Spinal cord (tissue), 10 donors: ENCODE measurements around the gene CYP11A1. TPM values are rescaled to one million over a fixed set of nuclear protein-coding genes. Genes with fewer than 3 reads are reported as not detected.

Experiments
- DNase-seq, 6 donors: peaks; one replicate each; pipeline versions ENCODE4 v3.0.0 to v3.0.0-alpha.2; 2013 to 2015; ENCODE audit warnings: low spot score in 6 of 6, low read depth in 4 of 6
- H3K27ac ChIP-seq: one replicate; pipeline ENCODE4 v1.5.1; 2013; ENCODE audit warnings: low read depth, low read length, control low read depth
- H3K27me3 ChIP-seq: one replicate; pipeline ENCODE4 v1.6.1; 2013; ENCODE audit warnings: low read length; ENCODE audit not compliant: control insufficient read depth, insufficient read depth
- H3K36me3 ChIP-seq: one replicate; pipeline ENCODE4 v1.6.1; 2013; ENCODE audit warnings: low read length; ENCODE audit not compliant: control insufficient read depth, insufficient read depth
- H3K4me1 ChIP-seq: one replicate; pipeline ENCODE4 v1.6.1; 2013; ENCODE audit warnings: low read length; ENCODE audit not compliant: control insufficient read depth, insufficient read depth
- H3K4me3 ChIP-seq: one replicate; pipeline ENCODE4 v1.5.1; 2013; ENCODE audit warnings: low read depth, low read length, control low read depth
- H3K9me3 ChIP-seq: one replicate; pipeline ENCODE4 v1.6.1; 2013; ENCODE audit warnings: low read length; ENCODE audit not compliant: control insufficient read depth, insufficient read depth
- WGBS: methylation state at CpG from one replicate; pipeline ENCODE4 v1.1.5; 2013; ENCODE audit warnings: missing lambda C conversion rate; ENCODE audit not compliant: insufficient coverage; 5-methylcytosine and 5-hydroxymethylcytosine counted together
- polyA plus RNA-seq, 2 donors: library from polyadenylated mRNA; unstranded; fragments of 120-200 nt; gene quantifications; one replicate each; pipeline ENCODE4 v1.2.1, GENCODE V29; 2013; ENCODE audit not compliant: insufficient read length in 2 of 2
- small RNA-seq: library from RNA; depleted of rRNA; stranded (forward); fragments of <200 nt; gene quantifications from one replicate; pipeline ENCODE3, GENCODE V24; 2014; ENCODE audit warnings: low replicate concordance
- total RNA-seq, 2 donors: library from RNA; depleted of rRNA in 1 of 2; stranded (reverse); fragments of 120-200 nt in 1 of 2; fragments of >200 nt in 1 of 2; gene quantifications; one replicate each; pipeline versions ENCODE4 v1.2.3 to v1.2.4, GENCODE V29; 2013 to 2014
- donor health status: healthy.

Gene CYP11A1
- total and polyA plus RNA-seq, 4 donors = 0.89 to 2.1 (median 1.8) TPM

DNA sequence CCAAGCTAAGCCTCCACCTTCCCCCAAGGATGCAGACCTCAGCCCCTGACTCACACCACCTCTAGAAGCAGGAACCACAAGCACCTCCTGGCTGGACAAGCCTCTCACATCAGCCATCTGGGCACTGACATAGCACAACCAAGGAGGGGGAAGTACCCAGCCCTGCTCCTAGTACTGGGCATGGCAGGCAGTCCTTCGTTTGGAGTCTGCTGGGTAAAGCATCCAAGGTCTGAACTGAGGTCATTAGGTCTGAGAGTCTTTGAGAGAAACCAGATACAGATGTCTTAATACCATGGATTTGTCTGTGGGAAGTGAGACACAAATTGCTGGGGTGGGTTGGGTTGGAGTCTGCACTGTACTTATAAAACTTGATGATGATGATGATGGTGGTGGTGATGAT is 69.6 kb downstream of the CYP11A1 start:
- Histone ChIP-seq H3K4me3 (no peak overlapping the region), H3K9me3 (no peaks in the 10 kb centered on the region), H3K4me1 (peaks cover 13% of the 10 kb centered on the region), H3K27ac (no peak overlapping the region), H3K27me3 (peaks cover 8% of the 10 kb centered on the region), H3K36me3 (no peaks in the 10 kb centered on the region)
- DNase-seq = no peak
- no CpG with 5 or more reads among the region's 1 CpG for WGBS

DNA sequence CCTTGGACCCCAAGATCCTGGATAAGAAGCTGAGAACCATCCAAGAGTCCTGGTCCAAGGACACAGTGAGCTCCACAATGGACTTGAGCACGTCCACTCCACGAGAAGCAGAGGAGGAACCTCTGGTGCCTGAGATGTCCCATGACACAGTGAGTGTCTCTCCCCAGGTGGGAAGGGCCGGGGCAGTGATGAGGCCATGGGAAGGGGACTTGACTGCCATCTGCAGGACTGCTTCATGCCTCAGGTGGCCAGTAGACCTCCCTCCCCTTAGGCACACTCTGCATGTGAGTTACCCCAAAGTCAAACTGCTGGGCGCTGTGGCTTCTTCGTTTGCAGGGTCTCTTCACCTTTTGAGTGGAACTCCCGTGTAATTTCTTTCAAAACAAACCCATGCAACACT is 71.6 kb downstream of the CYP11A1 start:
- H3K27me3 ChIP-seq = peaks cover 5% of the 10 kb centered on the region
- no peak for DNase-seq
- no peak overlapping the region for H3K4me3 ChIP-seq
- H3K27ac ChIP-seq = no peak overlapping the region
- H3K4me1 ChIP-seq = peaks cover 29% of the 10 kb centered on the region
- H3K36me3 ChIP-seq = no peaks in the 10 kb centered on the region
- no peaks in the 10 kb centered on the region for H3K9me3 ChIP-seq
- WGBS = 63% methylated on average over 4 of the region's 6 CpGs

DNA sequence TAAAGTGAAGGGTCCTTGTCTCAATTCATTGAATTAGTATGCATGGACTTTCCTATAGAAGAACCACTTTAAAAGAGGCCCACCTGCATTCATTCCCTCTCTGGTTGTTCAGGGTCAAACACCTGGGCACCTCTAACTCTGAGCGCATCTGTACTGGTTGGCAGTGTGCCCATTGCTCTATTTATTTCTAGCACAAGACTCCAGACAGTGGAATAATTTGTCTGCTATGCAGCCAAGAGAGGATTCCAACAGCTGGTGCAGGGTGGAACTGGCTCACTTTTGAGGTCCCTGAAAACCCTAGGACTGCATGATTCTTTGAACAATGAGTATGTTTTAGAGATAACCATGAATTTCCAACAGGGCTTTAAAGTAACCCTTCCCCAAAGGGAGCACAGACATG is 73.4 kb downstream of the CYP11A1 start:
- DNase-seq = peak in 1 of 6 donors; percentile 57
- H3K27me3 ChIP-seq = peaks cover under 1% of the 10 kb centered on the region
- H3K4me1 ChIP-seq = peaks cover 19% of the 10 kb centered on the region
- no peaks in the 10 kb centered on the region for H3K9me3 ChIP-seq
- WGBS = 43% methylated on average over 1 of the region's 1 CpG
- no peaks in the 10 kb centered on the region for H3K36me3 ChIP-seq
- H3K4me3 ChIP-seq = no peak overlapping the region
- no peak overlapping the region for H3K27ac ChIP-seq

DNA sequence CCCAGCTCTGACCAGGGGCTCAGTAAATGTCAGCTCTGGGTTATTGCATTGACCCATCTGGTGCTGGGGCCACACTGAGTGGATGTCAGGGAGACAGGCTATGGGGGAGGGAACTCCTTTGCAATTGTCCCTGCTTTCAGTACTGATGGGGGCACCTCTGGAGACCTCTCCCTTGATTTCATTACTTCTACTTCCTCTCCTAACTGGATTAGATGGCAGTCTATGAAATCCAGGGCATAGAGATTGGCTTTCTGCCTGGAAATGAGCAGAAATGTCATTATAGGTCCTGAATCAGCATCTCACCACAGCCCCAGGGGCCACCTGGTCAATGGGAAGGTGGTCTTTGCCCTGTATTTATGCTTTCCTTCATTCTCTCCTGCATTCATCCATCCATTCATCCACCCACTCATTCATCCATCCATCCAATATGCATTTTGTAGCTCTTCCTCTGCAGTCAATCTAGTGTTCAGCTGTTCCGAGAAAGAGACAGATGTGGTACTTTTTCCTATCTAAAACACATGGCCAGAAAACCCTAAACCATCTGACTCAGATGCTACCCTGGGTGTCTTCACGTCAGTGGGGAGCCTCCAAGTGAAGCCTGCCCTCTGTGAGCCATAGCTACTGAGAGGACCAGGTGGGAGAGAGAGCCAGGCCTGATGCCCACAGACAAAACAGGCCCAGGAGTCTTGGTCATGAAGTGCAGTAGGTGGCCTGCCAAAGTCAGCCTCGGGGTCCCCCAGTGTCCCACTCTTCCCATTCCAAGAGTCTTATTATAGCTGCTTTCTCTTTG is 74.2 kb downstream of the CYP11A1 start:
- no peak overlapping the region for H3K27ac ChIP-seq

DNA sequence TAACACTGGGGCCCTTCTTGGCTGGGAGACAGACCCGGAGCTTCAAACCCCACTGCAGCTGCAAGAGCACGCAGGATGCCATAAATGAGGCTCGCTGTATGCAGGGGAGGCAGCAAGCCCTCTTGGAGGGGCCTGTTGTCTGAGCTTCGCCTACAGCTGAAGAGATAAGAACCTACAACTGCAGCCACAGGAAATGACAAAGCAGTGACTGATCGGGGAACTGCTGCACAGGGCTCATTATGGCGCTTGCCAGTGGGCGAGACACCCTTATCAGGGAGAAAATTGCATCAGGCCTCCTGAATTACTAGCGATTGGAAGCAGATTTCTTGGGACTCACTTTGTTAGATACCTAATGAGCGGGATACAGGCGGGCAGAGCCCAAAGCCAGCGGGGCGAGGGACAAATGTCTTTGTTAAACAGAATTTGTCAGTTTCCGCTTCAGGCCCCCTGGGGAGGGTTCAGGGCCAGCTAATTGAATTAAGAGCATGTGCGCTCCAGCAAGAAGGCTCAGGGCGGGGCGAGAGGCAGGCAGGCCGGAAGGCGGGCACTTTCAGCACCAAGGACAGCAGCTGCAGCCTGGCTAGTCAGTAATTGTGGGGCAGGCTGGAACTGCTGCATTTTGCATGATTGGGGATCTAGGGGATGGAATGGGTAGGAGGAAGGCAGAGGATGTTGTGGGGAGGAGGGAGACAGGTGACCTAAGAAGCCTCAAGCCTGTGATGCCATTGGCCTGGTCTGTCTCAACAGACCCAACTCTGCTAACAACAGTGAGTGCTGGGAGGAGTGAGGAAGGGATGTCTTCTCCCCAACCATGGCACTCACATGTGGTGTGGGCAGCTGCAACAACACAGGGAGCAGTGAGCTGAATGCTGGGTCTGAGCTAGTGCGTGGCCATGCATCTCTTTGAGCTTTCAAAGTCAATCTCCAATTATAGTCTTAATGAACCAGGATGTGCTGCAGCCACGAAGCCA is 76.1 kb downstream of the CYP11A1 start:
- H3K4me1 ChIP-seq = peaks cover 19% of the 10 kb centered on the region
- DNase-seq = peak; percentile 43 to 90 (median 62)
- H3K4me3 ChIP-seq = no peak overlapping the region
- H3K27me3 ChIP-seq = peaks cover 6% of the 10 kb centered on the region
- no peaks in the 10 kb centered on the region for H3K9me3 ChIP-seq
- H3K36me3 ChIP-seq = no peaks in the 10 kb centered on the region
- no peak overlapping the region for H3K27ac ChIP-seq
- WGBS = 13% methylated on average over 20 of the region's 20 CpGs

More for the DNA sequence above, 74.2 kb downstream of the CYP11A1 start:
- Histone ChIP-seq H3K36me3 (no peaks in the 10 kb centered on the region), H3K4me3 (no peak overlapping the region), H3K27me3 (peaks cover 2% of the 10 kb centered on the region), H3K9me3 (no peaks in the 10 kb centered on the region), H3K4me1 (peaks cover 19% of the 10 kb centered on the region)
- WGBS = 83% methylated on average over 3 of the region's 3 CpGs
- DNase-seq = no peak

DNA sequence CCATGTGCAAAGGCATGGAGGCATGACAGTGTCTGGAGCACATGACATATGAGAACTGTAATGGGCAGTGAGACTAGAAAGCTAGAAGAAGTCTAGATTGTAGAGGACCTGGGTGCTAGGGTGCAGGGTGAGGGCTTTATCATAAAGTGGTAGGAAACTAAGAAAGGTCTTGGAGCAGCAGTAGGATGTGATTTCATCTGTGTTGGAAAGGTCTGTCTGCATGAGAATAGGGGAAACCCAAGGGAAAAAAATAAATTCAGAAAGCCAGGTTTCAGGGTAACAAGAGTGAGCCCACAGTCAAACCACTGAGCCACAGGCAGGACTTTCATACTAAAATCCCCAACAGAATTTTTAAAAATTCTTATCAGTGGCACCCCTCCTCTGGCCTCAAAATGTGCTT is 76.8 kb downstream of the CYP11A1 start:
- Histone ChIP-seq H3K4me1 (peaks cover 19% of the 10 kb centered on the region), H3K36me3 (no peaks in the 10 kb centered on the region), H3K9me3 (no peaks in the 10 kb centered on the region), H3K27ac (no peak overlapping the region), H3K27me3 (peaks cover 6% of the 10 kb centered on the region), H3K4me3 (no peak overlapping the region)
- DNase-seq = no peak

DNA sequence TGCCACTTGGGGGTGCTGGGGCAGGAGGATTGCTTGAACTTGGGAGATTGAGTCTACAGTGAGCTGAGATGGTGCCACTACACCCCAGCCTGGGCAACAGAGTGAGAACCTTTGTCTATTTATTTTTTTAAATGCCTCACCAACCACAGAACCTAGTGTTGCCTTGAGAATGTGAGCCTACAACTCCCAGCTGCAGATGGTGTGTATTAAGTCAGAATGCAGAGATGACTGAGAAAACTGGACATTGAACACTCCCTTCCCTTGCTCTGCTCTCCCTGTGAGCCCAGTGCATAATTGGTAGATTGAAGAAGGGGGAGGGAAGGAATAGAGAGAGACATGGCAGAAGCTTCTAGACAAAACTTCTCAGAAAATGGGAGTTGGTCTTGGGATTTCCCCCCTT is 77.8 kb downstream of the CYP11A1 start:
- no peak overlapping the region for H3K27ac ChIP-seq
- H3K4me1 ChIP-seq = peaks cover 19% of the 10 kb centered on the region
- H3K27me3 ChIP-seq = peaks cover 6% of the 10 kb centered on the region
- H3K4me3 ChIP-seq = no peak overlapping the region
- DNase-seq = no peak
- H3K9me3 ChIP-seq = no peaks in the 10 kb centered on the region
- H3K36me3 ChIP-seq = no peaks in the 10 kb centered on the region

Small RNA genes lying within 50 kb of the gene (small RNA-seq; reads per million reads assigned to genes)
- gene MIR6881 = 0.12 reads per million

Other genes with a start within 250 kb of the CYP11A1 start
- gene ISLR2, start 237.1 kb downstream of the CYP11A1 start, total RNA-seq = 1 to 10 TPM; 5.2 to 7.1 TPM
- gene ISLR2, start 237.1 kb downstream of the CYP11A1 start, polyA plus RNA-seq = 10 to 100 TPM; 15.4 to 16.7 TPM
- gene ISLR, start 193.9 kb downstream of the CYP11A1 start, total RNA-seq = 100 to 1,000 TPM in 1 of 2 donors, 10 to 100 TPM in 1; 80.7 to 391 TPM
- 100 to 1,000 TPM in 1 of 2 donors, 10 to 100 TPM in 1; 59.5 to 195 TPM for gene ISLR, start 193.9 kb downstream of the CYP11A1 start, polyA plus RNA-seq
- 10 to 100 TPM in 1 of 2 donors, 1 to 10 TPM in 1; 9.4 to 69.0 TPM for gene STRA6, start 164.9 kb downstream of the CYP11A1 start, total RNA-seq
- 10 to 100 TPM; 14.8 to 45.5 TPM for gene STRA6, start 164.9 kb downstream of the CYP11A1 start, polyA plus RNA-seq
- 1 to 10 TPM in 1 of 2 donors, under 1 TPM in 1; 0.99 to 7.4 TPM for gene CCDC33, start 131.3 kb downstream of the CYP11A1 start, total RNA-seq
- gene CCDC33, start 131.3 kb downstream of the CYP11A1 start, polyA plus RNA-seq = 1 to 10 TPM; 2.3 to 3.0 TPM
- gene SEMA7A, start 66.3 kb upstream of the CYP11A1 start, total RNA-seq = 10 to 100 TPM; 12.3 to 30.9 TPM
- 10 to 100 TPM; 39.4 to 45.1 TPM for gene SEMA7A, start 66.3 kb upstream of the CYP11A1 start, polyA plus RNA-seq
- gene UBL7, start 93.5 kb upstream of the CYP11A1 start, total RNA-seq = 10 to 100 TPM; 32.8 to 51.5 TPM
- gene UBL7, start 93.5 kb upstream of the CYP11A1 start, polyA plus RNA-seq = 10 to 100 TPM; 62.7 to 68.8 TPM
- gene ARID3B, start 173.6 kb upstream of the CYP11A1 start, total RNA-seq = 1 to 10 TPM; 4.5 to 5.0 TPM
- 10 to 100 TPM in 1 of 2 donors, 1 to 10 TPM in 1; 8.3 to 12.0 TPM for gene ARID3B, start 173.6 kb upstream of the CYP11A1 start, polyA plus RNA-seq
- 10 to 100 TPM; 23.8 to 60.3 TPM for gene CLK3, start 248.2 kb upstream of the CYP11A1 start, total RNA-seq
- 10 to 100 TPM; 60.5 to 70.3 TPM for gene CLK3, start 248.2 kb upstream of the CYP11A1 start, polyA plus RNA-seq